ENCODE measurements around the gene GFPT1. TPM values are rescaled to one million over a fixed set of nuclear protein-coding genes. Genes with fewer than 3 reads are reported as not detected.

The GFPT1 gene
- total RNA-seq, 1 donor from 2014 or later = 126 TPM

DNA sequence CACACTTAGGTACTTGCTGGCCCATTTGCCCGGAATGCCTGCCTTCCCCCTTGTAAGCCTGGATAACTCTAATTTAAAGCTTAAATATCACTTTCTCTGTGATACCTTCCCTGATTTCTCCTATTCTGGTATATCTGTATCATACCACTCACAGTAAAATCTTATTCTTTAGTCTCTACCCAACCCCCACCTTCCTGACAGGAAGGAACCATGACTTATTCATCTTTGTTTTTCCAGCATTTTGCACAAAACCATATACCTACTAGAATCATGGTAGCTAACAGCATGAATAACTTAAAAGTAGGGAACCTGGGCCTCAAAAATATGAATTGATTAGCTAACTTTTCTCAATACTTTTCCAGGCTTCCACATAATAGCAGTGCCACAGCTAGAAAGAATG lies 111.5 kb downstream of the GFPT1 start:
- no peaks in the 10 kb centered on the region for H3K27me3 ChIP-seq (ENCODE audit: insufficient read depth, low read length)
- H3K4me3 ChIP-seq (ENCODE audit: insufficient read depth, low read depth, low read length) = no peak overlapping the region
- no peaks in the 10 kb centered on the region for H4K20me1 ChIP-seq (ENCODE audit: insufficient read depth, low read length)
- TF ChIP-seq, protein P1, sequence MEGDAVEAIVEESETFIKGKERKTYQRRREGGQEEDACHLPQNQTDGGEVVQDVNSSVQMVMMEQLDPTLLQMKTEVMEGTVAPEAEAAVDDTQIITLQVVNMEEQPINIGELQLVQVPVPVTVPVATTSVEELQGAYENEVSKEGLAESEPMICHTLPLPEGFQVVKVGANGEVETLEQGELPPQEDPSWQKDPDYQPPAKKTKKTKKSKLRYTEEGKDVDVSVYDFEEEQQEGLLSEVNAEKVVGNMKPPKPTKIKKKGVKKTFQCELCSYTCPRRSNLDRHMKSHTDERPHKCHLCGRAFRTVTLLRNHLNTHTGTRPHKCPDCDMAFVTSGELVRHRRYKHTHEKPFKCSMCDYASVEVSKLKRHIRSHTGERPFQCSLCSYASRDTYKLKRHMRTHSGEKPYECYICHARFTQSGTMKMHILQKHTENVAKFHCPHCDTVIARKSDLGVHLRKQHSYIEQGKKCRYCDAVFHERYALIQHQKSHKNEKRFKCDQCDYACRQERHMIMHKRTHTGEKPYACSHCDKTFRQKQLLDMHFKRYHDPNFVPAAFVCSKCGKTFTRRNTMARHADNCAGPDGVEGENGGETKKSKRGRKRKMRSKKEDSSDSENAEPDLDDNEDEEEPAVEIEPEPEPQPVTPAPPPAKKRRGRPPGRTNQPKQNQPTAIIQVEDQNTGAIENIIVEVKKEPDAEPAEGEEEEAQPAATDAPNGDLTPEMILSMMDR (IDR thresholded peaks at IDR 0.05; ENCODE audit: insufficient read depth, low read depth, low read length) = no peak
- H3K36me3 ChIP-seq (ENCODE audit: insufficient read depth, low read length) = no peaks in the 10 kb centered on the region
- DNase-seq (ENCODE audit: low read depth) (no peak), FAIRE-seq (no peak)
- H3K9ac ChIP-seq (ENCODE audit: low read length) = no peak overlapping the region
- H3K27ac ChIP-seq (ENCODE audit: low read depth, low read length) = no peak overlapping the region
- no peak overlapping the region for H3K4me2 ChIP-seq (ENCODE audit: low read length)
- Mint-ChIP-seq H3K9me3 (ENCODE audit: unreplicated experiment) (peaks cover 1% of the 10 kb centered on the region), H3K4me3 (ENCODE audit: unreplicated experiment) (no peak overlapping the region), H3K36me3 (ENCODE audit: low read depth, unreplicated experiment) (no peaks in the 10 kb centered on the region), H3K27me3 (ENCODE audit: low read depth, unreplicated experiment) (no peaks in the 10 kb centered on the region), H3K4me1 (ENCODE audit: low read depth, unreplicated experiment) (peaks cover 5% of the 10 kb centered on the region), H3K27ac (ENCODE audit: unreplicated experiment) (no peak overlapping the region)
- H3K9me3 ChIP-seq (ENCODE audit: insufficient read depth, low read depth, low read length) = no peaks in the 10 kb centered on the region
- no peak overlapping the region for H2AFZ ChIP-seq (ENCODE audit: low read depth, low read length)
- H3K79me2 ChIP-seq (ENCODE audit: insufficient read depth, low read length) = no peaks in the 10 kb centered on the region
- no peaks in the 10 kb centered on the region for H3K4me1 ChIP-seq (ENCODE audit: insufficient read depth, low read length)

DNA sequence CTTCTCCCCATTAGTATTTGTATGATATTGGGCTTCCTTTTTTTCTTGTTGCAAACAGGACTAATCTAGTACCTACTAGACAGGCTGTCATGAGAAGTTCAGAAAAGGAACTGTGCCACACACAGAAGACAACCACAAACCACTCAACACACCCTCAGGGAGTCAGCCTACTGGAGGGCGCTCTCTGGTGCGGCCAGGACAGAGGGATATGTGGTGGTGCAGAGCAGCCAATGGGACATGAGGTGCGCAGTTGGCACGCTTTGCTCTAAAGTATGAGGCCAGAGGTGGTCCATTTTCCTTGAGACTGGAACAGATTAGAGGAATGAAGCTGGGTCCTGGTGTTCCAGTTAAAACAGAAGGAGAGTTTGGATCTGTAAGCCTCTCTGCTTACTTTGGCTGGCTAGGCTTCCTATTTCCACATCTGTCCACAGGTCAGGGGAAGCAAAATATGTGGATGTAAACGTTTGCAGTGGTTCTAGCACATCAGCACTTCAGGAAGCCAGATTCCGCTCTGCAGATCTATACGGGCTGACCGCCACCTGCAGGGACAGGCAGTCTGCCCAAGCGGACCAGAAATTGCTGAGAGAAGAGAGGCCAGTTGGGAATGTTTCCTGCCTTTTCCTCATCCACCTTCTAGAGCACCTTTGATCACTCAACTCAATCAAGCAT lies 114.1 kb downstream of the GFPT1 start:
- no peaks in the 10 kb centered on the region for H3K27me3 Mint-ChIP-seq (ENCODE audit: low read depth, unreplicated experiment)
- FAIRE-seq = no peak

DNA sequence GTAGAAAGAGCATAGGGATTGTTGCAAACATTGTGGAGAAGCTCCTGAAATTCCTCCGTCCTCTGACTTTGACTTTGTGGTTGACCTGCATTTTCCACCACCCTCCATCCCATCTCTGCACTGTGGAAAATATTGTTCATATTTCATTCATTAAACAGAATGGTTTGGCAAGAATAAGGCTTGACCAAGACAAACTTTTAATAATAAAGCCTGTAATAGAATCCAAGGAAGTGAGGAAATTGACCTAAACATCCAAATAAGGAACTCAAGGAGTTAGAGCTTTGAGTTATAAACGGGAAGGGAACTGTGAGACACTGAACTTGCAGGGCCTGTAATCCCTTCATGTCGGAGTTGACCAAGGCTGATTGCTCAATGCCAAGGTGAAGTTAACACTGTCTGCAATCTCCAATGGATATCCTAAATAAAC lies 115.2 kb downstream of the GFPT1 start:
- no peaks in the 10 kb centered on the region for H3K36me3 ChIP-seq (ENCODE audit: insufficient read depth, low read length)
- Mint-ChIP-seq H3K4me3 (ENCODE audit: unreplicated experiment) (no peak overlapping the region), H3K27ac (ENCODE audit: unreplicated experiment) (no peak overlapping the region), H3K27me3 (ENCODE audit: low read depth, unreplicated experiment) (no peaks in the 10 kb centered on the region), H3K9me3 (ENCODE audit: unreplicated experiment) (no peaks in the 10 kb centered on the region), H3K36me3 (ENCODE audit: low read depth, unreplicated experiment) (no peaks in the 10 kb centered on the region), H3K4me1 (ENCODE audit: low read depth, unreplicated experiment) (peaks cover 5% of the 10 kb centered on the region)
- no peak overlapping the region for H3K4me2 ChIP-seq (ENCODE audit: low read length)
- no peaks in the 10 kb centered on the region for H4K20me1 ChIP-seq (ENCODE audit: insufficient read depth, low read length)
- H3K79me2 ChIP-seq (ENCODE audit: insufficient read depth, low read length) = no peaks in the 10 kb centered on the region
- no peak for TF ChIP-seq EZH2 (IDR thresholded peaks at IDR 0.05; ENCODE audit: insufficient read depth, low read length)
- TF ChIP-seq, protein P1 (IDR thresholded peaks at IDR 0.05; ENCODE audit: insufficient read depth, low read depth, low read length) = no peak
- no peaks in the 10 kb centered on the region for H3K27me3 ChIP-seq (ENCODE audit: insufficient read depth, low read length)
- H3K4me1 ChIP-seq (ENCODE audit: insufficient read depth, low read length) = no peaks in the 10 kb centered on the region
- DNase-seq (ENCODE audit: low read depth) = peak; percentile 87
- FAIRE-seq = peak; percentile 78
- no peak overlapping the region for H3K27ac ChIP-seq (ENCODE audit: low read depth, low read length)
- no peak overlapping the region for H2AFZ ChIP-seq (ENCODE audit: low read depth, low read length)
- no peak overlapping the region for H3K9ac ChIP-seq (ENCODE audit: low read length)
- H3K9me3 ChIP-seq (ENCODE audit: insufficient read depth, low read depth, low read length) = no peaks in the 10 kb centered on the region
- no peak overlapping the region for H3K4me3 ChIP-seq (ENCODE audit: insufficient read depth, low read depth, low read length)

More for the DNA sequence above, 114.1 kb downstream of the GFPT1 start:
- H4K20me1 ChIP-seq (ENCODE audit: insufficient read depth, low read length) = no peaks in the 10 kb centered on the region
- no peaks in the 10 kb centered on the region for H3K4me1 ChIP-seq (ENCODE audit: insufficient read depth, low read length)
- H3K27me3 ChIP-seq (ENCODE audit: insufficient read depth, low read length) = no peaks in the 10 kb centered on the region
- no peak overlapping the region for H3K27ac ChIP-seq (ENCODE audit: low read depth, low read length)
- Mint-ChIP-seq H3K4me1 (ENCODE audit: low read depth, unreplicated experiment) (peaks cover 5% of the 10 kb centered on the region), H3K27ac (ENCODE audit: unreplicated experiment) (no peak overlapping the region), H3K36me3 (ENCODE audit: low read depth, unreplicated experiment) (no peaks in the 10 kb centered on the region), H3K9me3 (ENCODE audit: unreplicated experiment) (peaks cover 1% of the 10 kb centered on the region), H3K4me3 (ENCODE audit: unreplicated experiment) (no peak overlapping the region)
- TF ChIP-seq EZH2 (IDR thresholded peaks at IDR 0.05; ENCODE audit: insufficient read depth, low read length) = no peak
- TF ChIP-seq, protein P1 (IDR thresholded peaks at IDR 0.05; ENCODE audit: insufficient read depth, low read depth, low read length) = no peak
- H3K36me3 ChIP-seq (ENCODE audit: insufficient read depth, low read length) = no peaks in the 10 kb centered on the region
- H2AFZ ChIP-seq (ENCODE audit: low read depth, low read length) = no peak overlapping the region
- DNase-seq (ENCODE audit: low read depth) = no peak
- H3K79me2 ChIP-seq (ENCODE audit: insufficient read depth, low read length) = no peaks in the 10 kb centered on the region
- no peak overlapping the region for H3K9ac ChIP-seq (ENCODE audit: low read length)
- no peak overlapping the region for H3K4me2 ChIP-seq (ENCODE audit: low read length)
- H3K9me3 ChIP-seq (ENCODE audit: insufficient read depth, low read depth, low read length) = no peaks in the 10 kb centered on the region
- no peak overlapping the region for H3K4me3 ChIP-seq (ENCODE audit: insufficient read depth, low read depth, low read length)

Measured in astrocyte (in vitro differentiated cells and primary cell).